GM21447 (cell line): ENCODE measurements around the gene CIAPIN1.
A peak's percentile ranks its signal among the peaks of the same experiment; 100 is the strongest.

Source experiments
- ATAC-seq: cut with Tn5 transposase; IDR thresholded peaks from one replicate; pipeline ENCODE4 v1.9.1; 2021; ENCODE audit not compliant: unreplicated experiment

CIAPIN1 gene

GRCh38 chr16:57476546-57477410 is 29.6 kb upstream of the CIAPIN1 start:
- ATAC-seq: no peak

- peak; percentile 86 for ATAC-seq
These were observed 28.6 kb upstream of the CIAPIN1 start for GRCh38 chr16:57475711-57476339.

GRCh38 chr16:57474671-57475661 is 27.8 kb upstream of the CIAPIN1 start:
- no peak for ATAC-seq

GRCh38 chr16:57473906-57474305 is 26.7 kb upstream of the CIAPIN1 start:
- no peak for ATAC-seq

- ATAC-seq: no peak
These were observed 26.1 kb upstream of the CIAPIN1 start for GRCh38 chr16:57473176-57473840.

- no peak for ATAC-seq
These were observed 25.5 kb upstream of the CIAPIN1 start for GRCh38 chr16:57472665-57473060.

GRCh38 chr16:57471852-57472664 is 24.9 kb upstream of the CIAPIN1 start:
- ATAC-seq: no peak

- ATAC-seq: no peak
These were observed 24.0 kb upstream of the CIAPIN1 start for GRCh38 chr16:57471209-57471608.

- no peak for ATAC-seq
These were observed 23.5 kb upstream of the CIAPIN1 start for GRCh38 chr16:57470711-57471110.

- ATAC-seq: no peak
These were observed 22.8 kb upstream of the CIAPIN1 start for GRCh38 chr16:57469917-57470470.

GRCh38 chr16:57469046-57469445 is 21.9 kb upstream of the CIAPIN1 start:
- no peak for ATAC-seq

GRCh38 chr16:57468346-57468745 is 21.2 kb upstream of the CIAPIN1 start:
- no peak for ATAC-seq

- ATAC-seq: no peak
These were observed 17.3 kb upstream of the CIAPIN1 start for GRCh38 chr16:57464523-57464922.

- ATAC-seq: no peak
These were observed 15.8 kb upstream of the CIAPIN1 start for GRCh38 chr16:57462978-57463362.

GRCh38 chr16:57462209-57462977 is 15.2 kb upstream of the CIAPIN1 start, which contains the start of gene POLR2C:
Gene POLR2C (plus strand): TSS chr16:57462679. CDS start chr16:57462725, 46 bp downstream.
- peak; percentile 82 for ATAC-seq

GRCh38 chr16:57452021-57452420 is 4.8 kb upstream of the CIAPIN1 start:
- ATAC-seq: no peak

- peak; percentile 36 for ATAC-seq
These were observed 527 bp downstream of the CIAPIN1 start for GRCh38 chr16:57446531-57447185.

GRCh38 chr16:57445510-57445909 is 1.7 kb downstream of the CIAPIN1 start:
- no peak for ATAC-seq
